IMR-90 (cell line): ENCODE data around the gene TET1. TPM values are rescaled to one million over a fixed set of nuclear protein-coding genes. Genes with fewer than 3 reads are reported as not detected.

Source experiments
- ATAC-seq: fragments of 200-7000 bp; cut with Tn5 transposase; 2 replicates; pipeline ENCODE4 v1.9.1; 2020; ENCODE audit warnings: low read depth, mild to moderate bottlenecking, moderate library complexity
- BruUV-seq: library from RNA; stranded (reverse); fragments of 400-500 nt; replicated peaks from 2 replicates; lab custom pipeline; 2021; lab: Mats Ljungman, UMichigan
- CTCF ChIA-PET: fragments of 300-600 bp; formaldehyde crosslinking; extraction: SDS; loops from one replicate; lab custom pipeline; 2021; ENCODE audit warnings: antibody characterized with exemption; lab: Yijun Ruan, JAX
- POLR2A ChIA-PET: fragments of 300-600 bp; sonication (Branson Sonifier 250); formaldehyde crosslinking; loops from one replicate; lab custom pipeline; 2022; ENCODE audit warnings: antibody characterized with exemption; ENCODE audit not compliant: unreplicated experiment; lab: Charles Lee
- DNase-seq: peaks from one replicate; pipeline ENCODE4 v3.0.0; 2013
- H2AFZ ChIP-seq: replicated peaks from 2 replicates; pipeline ENCODE3; 2013; ENCODE audit warnings: low read length, mild to moderate bottlenecking; ENCODE audit not compliant: poor library complexity
- H2AK5ac ChIP-seq: 2 replicates; pipeline ENCODE4 v1.6.1; 2013; ENCODE audit warnings: low read depth, low read length, inconsistent platforms
- H2AK9ac ChIP-seq: replicated peaks from 2 replicates; pipeline ENCODE3; 2013; ENCODE audit warnings: mild to moderate bottlenecking, low read depth, low read length, moderate library complexity; ENCODE audit not compliant: poor library complexity
- H2BK120ac ChIP-seq: 2 replicates; pipeline ENCODE4 v1.6.1; 2013; ENCODE audit warnings: low read depth, low read length, inconsistent platforms
- H2BK15ac ChIP-seq: 3 replicates; pipeline ENCODE4 v1.6.1; 2013; ENCODE audit warnings: low read depth, low read length, inconsistent platforms
- H2BK20ac ChIP-seq: 2 replicates; pipeline ENCODE4 v1.6.1; 2013; ENCODE audit warnings: low read depth, mild to moderate bottlenecking, inconsistent platforms, low read length, moderate library complexity
- H2BK5ac ChIP-seq: 2 replicates; pipeline ENCODE4 v1.6.1; 2013; ENCODE audit warnings: mild to moderate bottlenecking, low read depth, low read length, inconsistent platforms; ENCODE audit not compliant: poor library complexity, severe bottlenecking
- H3K14ac ChIP-seq: replicated peaks from 2 replicates; pipeline ENCODE4 v1.6.1; 2013; ENCODE audit warnings: low read depth, low read length, inconsistent platforms
- H3K18ac ChIP-seq: 2 replicates; pipeline ENCODE4 v1.6.1; 2013; ENCODE audit warnings: low read depth, low read length, control low read depth
- H3K23ac ChIP-seq: 2 replicates; pipeline ENCODE4 v1.6.1; 2013; ENCODE audit warnings: low read depth, low read length, inconsistent platforms
- H3K27ac ChIP-seq: 2 replicates; pipeline ENCODE4 v1.5.1; 2013; ENCODE audit warnings: mild to moderate bottlenecking, control low read depth, low read length; ENCODE audit not compliant: insufficient read depth
- H3K27me3 ChIP-seq: 2 replicates; pipeline ENCODE4 v1.6.1; 2013; ENCODE audit warnings: low read length; ENCODE audit not compliant: control insufficient read depth, insufficient read depth
- H3K36me3 ChIP-seq: 2 replicates; pipeline ENCODE4 v1.6.1; 2013; ENCODE audit warnings: low read length, mixed read lengths; ENCODE audit not compliant: control insufficient read depth, insufficient read depth
- H3K4ac ChIP-seq: 2 replicates; pipeline ENCODE4 v1.6.1; 2013; ENCODE audit warnings: low read depth, low read length, inconsistent platforms
- H3K4me1 ChIP-seq: 2 replicates; pipeline ENCODE4 v1.6.1; 2013; ENCODE audit warnings: low read length, mixed read lengths; ENCODE audit not compliant: control insufficient read depth, insufficient read depth
- H3K4me2 ChIP-seq: 2 replicates; pipeline ENCODE4 v1.6.1; 2013; ENCODE audit warnings: low read depth, mild to moderate bottlenecking, control low read depth, low read length, moderate library complexity
- H3K4me3 ChIP-seq: 2 replicates; pipeline ENCODE4 v1.5.1; 2013; ENCODE audit warnings: low read depth, mild to moderate bottlenecking, control low read depth, low read length, moderate library complexity; ENCODE audit not compliant: insufficient read depth
- H3K56ac ChIP-seq: 2 replicates; pipeline ENCODE4 v1.6.1; 2013; ENCODE audit warnings: low read length, inconsistent platforms; ENCODE audit not compliant: insufficient read depth; ENCODE audit errors: extremely low read depth
- H3K79me1 ChIP-seq, 2 experiments: 2 replicates each; pipeline ENCODE4 v1.6.1; 2013; ENCODE audit warnings: low read length in 2 of 2, inconsistent platforms in 1 of 2, low read depth in 1 of 2
- H3K9ac ChIP-seq: 2 replicates; pipeline ENCODE4 v1.6.1; 2013; ENCODE audit warnings: low read depth, low read length, control low read depth
- H3K9me1 ChIP-seq: 2 replicates; pipeline ENCODE4 v1.6.1; 2013; ENCODE audit warnings: low read length, inconsistent platforms; ENCODE audit not compliant: insufficient read depth
- H3K9me3 ChIP-seq: 2 replicates; pipeline ENCODE4 v1.6.1; 2013; ENCODE audit warnings: low read length; ENCODE audit not compliant: control insufficient read depth, insufficient read depth
- H4K20me1 ChIP-seq: 2 replicates; pipeline ENCODE4 v1.6.1; 2013; ENCODE audit warnings: low read length, inconsistent platforms; ENCODE audit not compliant: insufficient read depth
- H4K5ac ChIP-seq: 2 replicates; pipeline ENCODE4 v1.6.1; 2013; ENCODE audit warnings: mild to moderate bottlenecking, low read depth, low read length, control low read depth
- H4K8ac ChIP-seq, 2 experiments: 2 replicates each; pipeline ENCODE4 v1.6.1; 2013; ENCODE audit warnings: low read depth in 2 of 2, low read length in 2 of 2, control low read depth in 1 of 2, inconsistent platforms in 1 of 2
- H4K91ac ChIP-seq: 2 replicates; pipeline ENCODE4 v1.6.1; 2013; ENCODE audit warnings: low read depth, low read length, inconsistent platforms; ENCODE audit not compliant: insufficient read depth
- BHLHE40 ChIP-seq: fragments of 150-350 bp; IDR thresholded peaks from 2 replicates; pipeline ENCODE4 v1.6.1; 2016; ENCODE audit warnings: mild to moderate bottlenecking, low read depth, low read length
- CEBPB ChIP-seq: IDR thresholded peaks from 2 replicates; pipeline ENCODE4 v1.6.1; 2012; ENCODE audit warnings: low read depth, low read length, improper control_type of control experiment
- CHD1 ChIP-seq: IDR thresholded peaks from 2 replicates; pipeline ENCODE4 v1.6.1; 2012; ENCODE audit warnings: low read depth, low read length, improper control_type of control experiment
- CTCF ChIP-seq: conservative IDR thresholded peaks from 2 replicates; pipeline ENCODE4 v1.5.1; 2012; ENCODE audit warnings: mild to moderate bottlenecking, low read depth, low read length, improper control_type of control experiment
- ELK1 ChIP-seq: fragments of 150-350 bp; IDR thresholded peaks from 2 replicates; pipeline ENCODE4 v1.6.1; 2016; ENCODE audit warnings: low read depth, mild to moderate bottlenecking, low read length, moderate library complexity, borderline replicate concordance
- FOS ChIP-seq: fragments of 150-350 bp; IDR thresholded peaks from 2 replicates; pipeline ENCODE4 v1.6.1; 2016; ENCODE audit warnings: low read depth, low read length
- MAFK ChIP-seq: IDR thresholded peaks from 2 replicates; pipeline ENCODE4 v1.6.1; 2012; ENCODE audit warnings: low read depth, low read length, improper control_type of control experiment
- MAZ ChIP-seq: IDR thresholded peaks from 2 replicates; pipeline ENCODE4 v1.6.1; 2012; ENCODE audit warnings: low read depth, mild to moderate bottlenecking, low read length, improper control_type of control experiment, moderate library complexity, borderline replicate concordance
- MXI1 ChIP-seq: IDR thresholded peaks from 2 replicates; pipeline ENCODE4 v1.6.1; 2012; ENCODE audit warnings: low read depth, mild to moderate bottlenecking, low read length, moderate library complexity, borderline replicate concordance
- NFE2L2 ChIP-seq: fragments of 150-350 bp; IDR thresholded peaks from 2 replicates; pipeline ENCODE4 v1.6.1; 2016; ENCODE audit warnings: low read depth, mild to moderate bottlenecking, low read length
- POLR2A ChIP-seq: IDR thresholded peaks from 2 replicates; pipeline ENCODE4 v1.6.1; 2012; ENCODE audit warnings: mild to moderate bottlenecking, low read depth, low read length
- RAD21 ChIP-seq: IDR thresholded peaks from 2 replicates; pipeline ENCODE4 v1.6.1; 2012; ENCODE audit warnings: low read length, improper control_type of control experiment
- RCOR1 ChIP-seq: IDR thresholded peaks from 2 replicates; pipeline ENCODE4 v1.6.1; 2012; ENCODE audit warnings: mild to moderate bottlenecking, low read length, improper control_type of control experiment; ENCODE audit not compliant: insufficient replicate concordance
- RFX5 ChIP-seq: IDR thresholded peaks from 2 replicates; pipeline ENCODE4 v1.8.0; 2012; ENCODE audit warnings: low read depth, mild to moderate bottlenecking, low read length, moderate library complexity
- SMC3 ChIP-seq: fragments of 150-350 bp; IDR thresholded peaks from 2 replicates; pipeline ENCODE4 v1.6.1; 2016; ENCODE audit warnings: low read depth, mild to moderate bottlenecking, antibody characterized with exemption, low read length, moderate library complexity
- USF2 ChIP-seq: fragments of 150-350 bp; IDR thresholded peaks from 2 replicates; pipeline ENCODE4 v1.6.1; 2017; ENCODE audit warnings: mild to moderate bottlenecking, antibody characterized with exemption, low read length, low read depth
- WGBS, 2 experiments: methylation state at CpG; one replicate each; pipeline versions ENCODE4 v1.1.5 to v1.1.7; 2013; ENCODE audit warnings: missing lambda C conversion rate in 2 of 2; ENCODE audit not compliant: insufficient read length in 1 of 2; ENCODE audit errors: extremely low coverage in 2 of 2; 5-methylcytosine and 5-hydroxymethylcytosine counted together
- dilution Hi-C: fragments of 300-500 bp; cut with HindIII; formaldehyde crosslinking; loops from one replicate; pipeline ENCODE4 v1.14.3; 2018; ENCODE audit warnings: low sequenced_read_pairs; ENCODE audit not compliant: unreplicated experiment
- in situ Hi-C: fragments of 300-500 bp; cut with MboI; formaldehyde crosslinking; loops from 3 replicates; pipeline ENCODE4 v1.14.3; 2019; ENCODE audit warnings: low sequenced_read_pairs, inconsistent platforms, mixed read lengths
- intact Hi-C: fragments of 100-400 bp; cut with micrococcal nuclease; formaldehyde crosslinking; loops from 2 replicates; pipeline ENCODE4 v1.10.0; 2022
- polyA plus RNA-seq, 3 experiments: library from polyadenylated mRNA; depleted of rRNA; stranded (reverse); fragments of >200 nt; gene quantifications; 2 replicates each; pipeline ENCODE4 v1.2.3, GENCODE V29; 2012; ENCODE audit warnings: low replicate concordance in 1 of 3
- total RNA-seq: library from RNA; depleted of rRNA; stranded (reverse); fragments of >200 nt; gene quantifications from 2 replicates; pipeline ENCODE4 v1.2.3, GENCODE V29; 2012

The TET1 gene
- total and polyA plus RNA-seq, 2 of the 4 experiments (the other 2 are of a cell fraction) = 1.0 to 4.3 TPM

GRCh38 chr10:68603766-68604165 lies 43.6 kb downstream of the TET1 start:
- no peak overlapping the region for H3K18ac ChIP-seq
- H3K9ac ChIP-seq = no peak overlapping the region
- H3K36me3 ChIP-seq = peaks cover 2% of the 10 kb centered on the region
- H3K27me3 ChIP-seq = no peaks in the 10 kb centered on the region
- H2BK15ac ChIP-seq = no peak overlapping the region
- H4K8ac ChIP-seq = no peak overlapping the region
- in situ Hi-C loops = no loop called here
- no peak overlapping the region for H2BK20ac ChIP-seq
- no peak for DNase-seq
- H2AFZ ChIP-seq = no peak overlapping the region
- no peak overlapping the region for H3K4me3 ChIP-seq
- H3K9me3 ChIP-seq = no peaks in the 10 kb centered on the region
- no peak overlapping the region for H2AK9ac ChIP-seq
- H3K23ac ChIP-seq = no peak overlapping the region
- no CpG with 5 or more reads among the region's 3 CpGs for WGBS, 2 experiments
- no peak overlapping the region for H2AK5ac ChIP-seq
- H2BK120ac ChIP-seq = no peak overlapping the region
- peaks cover 23 to 67% of the 10 kb centered on the region in 2 experiments for H3K79me1 ChIP-seq
- no peak overlapping the region for H3K27ac ChIP-seq
- H3K4me1 ChIP-seq = peaks cover 12% of the 10 kb centered on the region
- H2BK5ac ChIP-seq = no peak overlapping the region
- no peak for ATAC-seq
- no peak overlapping the region for H4K91ac ChIP-seq
- POLR2A ChIA-PET = no interaction called here
- no TSS peak for BruUV-seq
- intact Hi-C loops = loop anchor here (5.0 kb wide), 1 partner anchor 34 kb away; no protein-coding TSS in a partner anchor
- dilution Hi-C loops = no loop called here
- no peak overlapping the region for H3K56ac ChIP-seq
- no peak overlapping the region for H3K4ac ChIP-seq
- no peak overlapping the region for H3K14ac ChIP-seq
- H4K5ac ChIP-seq = no peak overlapping the region
- TF ChIP-seq RAD21 (no peak), BHLHE40 (no peak), FOS (no peak), MXI1 (no peak), POLR2A (no peak), CTCF (no peak), CHD1 (no peak), MAFK (no peak), MAZ (no peak), CEBPB (no peak), RCOR1 (no peak), SMC3 (no peak), ELK1 (no peak), USF2 (no peak), NFE2L2 (no peak), RFX5 (no peak)
- no peaks in the 10 kb centered on the region for H4K20me1 ChIP-seq
- no peak overlapping the region for H3K4me2 ChIP-seq
- CTCF ChIA-PET = interaction anchor here (0.6 to 1.9 kb wide), 2 partner anchors 10 to 53 kb away, joined by 3 to 6 read pairs; no protein-coding TSS in a partner anchor
- peaks cover 8% of the 10 kb centered on the region; the same call in 1 of the 2 replicates for H3K9me1 ChIP-seq
